GM19463 (cell line): ENCODE measurements around the gene FOLH1.
"Not testable (repeated sequence)": the region's sequence is repeated elsewhere in the genome, so short reads cannot be mapped to it uniquely, and the experiment has no call there.

Experiments
- ATAC-seq: cut with Tn5 transposase; IDR thresholded peaks from one replicate; pipeline ENCODE4 v1.9.1; 2021; ENCODE audit warnings: mild to moderate bottlenecking, moderate library complexity; ENCODE audit not compliant: unreplicated experiment

FOLH1 gene

DNA sequence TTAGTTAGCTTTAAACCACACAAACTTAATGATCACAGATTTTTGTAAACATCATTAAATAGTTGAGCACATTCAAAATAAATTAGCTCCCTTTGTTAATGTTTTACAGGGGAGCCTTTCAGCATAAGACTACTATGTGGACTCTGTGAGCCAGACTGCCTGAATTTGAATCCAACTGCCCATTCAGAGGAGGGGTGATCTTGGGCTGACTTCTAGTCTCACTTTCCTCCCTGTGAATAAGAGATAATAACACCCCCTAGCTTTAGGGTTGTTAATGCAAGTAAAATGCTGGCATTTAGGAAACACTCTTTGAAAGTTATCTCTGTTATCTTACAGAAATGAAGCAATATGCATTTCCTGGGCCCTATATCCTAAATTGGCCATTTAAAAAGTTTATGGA, 23.6 kb downstream of the FOLH1 start:
- ATAC-seq: not testable (repeated sequence)

DNA sequence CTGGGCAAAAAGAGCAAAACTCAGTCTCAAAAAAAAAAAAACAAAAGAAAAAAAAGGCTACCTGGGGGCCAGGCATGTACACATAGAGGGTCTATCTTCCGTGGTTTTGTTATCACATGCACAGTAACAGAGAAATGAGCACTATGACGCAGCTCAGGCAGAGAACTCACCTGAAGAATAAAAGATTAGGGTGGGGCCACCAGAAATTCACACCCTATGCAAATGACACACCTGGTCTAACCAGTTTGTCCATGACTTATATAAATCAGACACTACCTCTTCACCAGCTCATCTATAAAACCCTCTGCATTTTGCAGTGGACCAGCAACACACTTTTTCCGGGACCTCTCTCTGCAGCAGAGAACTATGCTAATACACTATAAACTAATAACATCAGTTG, 30.5 kb downstream of the FOLH1 start:
- not testable (repeated sequence) for ATAC-seq

DNA sequence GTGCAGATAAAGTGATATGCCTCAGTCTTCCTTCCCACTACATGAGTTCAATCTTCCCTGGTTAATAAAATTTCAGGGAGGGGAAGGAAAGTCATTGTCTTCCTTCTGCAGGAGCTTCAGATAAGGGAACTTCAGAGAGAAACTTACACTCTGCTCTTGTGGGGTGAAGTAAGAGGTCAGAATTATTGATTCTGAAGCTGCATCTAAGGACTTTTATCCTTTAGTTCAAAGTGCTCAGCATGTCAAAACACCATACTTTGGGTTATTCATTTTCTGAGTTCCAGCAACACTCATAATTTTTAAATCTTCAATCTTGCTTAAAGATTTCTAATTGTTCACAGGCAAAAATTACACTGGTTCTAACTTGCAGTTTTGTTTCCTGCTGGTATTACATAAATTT, 33.0 kb downstream of the FOLH1 start:
- not testable (repeated sequence) for ATAC-seq

DNA sequence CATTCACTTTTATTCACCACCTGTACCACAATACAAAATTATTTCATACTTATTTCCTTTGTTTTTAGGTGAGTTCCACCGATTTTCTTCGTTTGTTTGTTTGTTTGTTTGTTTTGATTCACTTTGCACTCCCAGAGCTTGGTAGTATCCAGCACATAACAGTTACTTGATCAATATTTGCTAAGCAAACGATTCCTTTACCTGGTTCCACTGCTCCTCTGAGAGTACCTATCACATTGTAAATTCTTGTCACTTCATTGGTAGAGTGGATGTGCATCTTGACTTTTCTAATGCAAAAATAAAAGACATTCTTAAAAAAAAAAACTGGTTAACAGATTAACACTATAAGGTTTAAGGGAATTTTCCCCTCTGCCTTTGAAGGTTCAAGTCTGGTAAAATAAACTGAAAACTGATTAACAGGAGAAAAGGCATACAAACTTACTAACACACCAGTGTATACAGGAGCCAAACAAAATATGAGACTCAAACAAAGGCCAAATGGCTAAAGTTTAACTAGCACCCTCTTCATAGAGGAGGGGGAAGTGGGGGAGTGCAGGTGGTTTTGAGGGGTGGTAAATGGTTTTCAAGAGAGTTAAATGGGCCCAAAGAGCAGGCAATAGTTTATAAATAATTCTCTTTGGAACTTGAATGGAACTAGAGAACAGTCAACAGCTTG, 33.6 kb downstream of the FOLH1 start:
- not testable (repeated sequence) for ATAC-seq

DNA sequence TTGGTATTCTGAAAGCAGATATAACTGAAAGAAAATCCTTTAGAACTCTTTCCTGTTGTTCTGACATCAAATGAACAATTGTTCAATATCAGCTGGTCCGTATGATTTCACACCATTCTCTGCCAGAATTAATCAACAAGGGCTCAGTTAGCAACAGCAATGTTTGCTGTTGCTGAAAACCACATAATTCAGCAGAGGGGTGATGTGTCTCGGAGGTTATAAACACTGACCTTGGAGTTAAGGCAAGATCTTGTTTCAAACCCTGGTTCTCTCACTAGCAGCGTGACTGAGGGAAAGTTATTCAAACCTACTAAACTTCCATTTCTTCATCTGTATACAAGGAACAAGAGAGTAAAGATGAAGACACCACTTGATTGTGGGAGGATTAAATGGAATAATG, 36.8 kb downstream of the FOLH1 start:
- ATAC-seq: not testable (repeated sequence)

DNA sequence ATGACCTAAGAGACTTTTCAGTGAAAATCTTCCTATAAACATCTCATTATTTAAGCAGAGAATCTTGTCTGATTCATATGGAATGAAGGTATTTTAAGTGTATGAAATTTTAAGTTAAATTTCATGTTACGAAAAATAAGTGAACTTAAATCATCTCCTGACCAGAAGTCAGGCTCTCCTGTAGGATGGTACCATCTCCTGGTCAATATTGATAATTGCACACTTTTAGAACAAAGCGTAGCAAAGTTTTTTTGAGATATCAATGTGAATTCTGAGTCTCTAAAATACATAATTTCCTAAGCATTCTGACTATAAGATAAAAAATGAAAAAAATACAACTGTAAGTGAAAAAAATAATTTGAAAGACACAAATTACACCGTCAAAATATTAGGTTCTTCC, 38.8 kb downstream of the FOLH1 start:
- ATAC-seq: not testable (repeated sequence)

DNA sequence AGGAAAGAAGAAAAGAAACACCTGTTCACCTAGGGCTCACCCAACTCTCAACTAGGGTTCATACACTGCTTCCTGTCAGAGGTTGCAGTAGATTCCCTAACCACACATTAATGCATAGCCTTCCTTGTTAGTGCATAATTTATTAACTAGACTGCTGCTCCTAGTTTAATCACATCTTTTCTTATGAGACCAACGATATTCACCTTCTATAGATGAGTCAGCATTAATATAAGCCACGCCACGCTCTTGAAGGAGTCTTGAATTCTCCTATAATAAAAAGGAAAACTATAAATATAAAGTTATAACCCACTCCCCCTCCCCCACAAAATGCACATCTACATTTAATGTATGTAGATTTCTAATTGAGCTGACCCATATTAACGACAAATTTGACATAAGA, 39.4 kb downstream of the FOLH1 start:
- not testable (repeated sequence) for ATAC-seq

DNA sequence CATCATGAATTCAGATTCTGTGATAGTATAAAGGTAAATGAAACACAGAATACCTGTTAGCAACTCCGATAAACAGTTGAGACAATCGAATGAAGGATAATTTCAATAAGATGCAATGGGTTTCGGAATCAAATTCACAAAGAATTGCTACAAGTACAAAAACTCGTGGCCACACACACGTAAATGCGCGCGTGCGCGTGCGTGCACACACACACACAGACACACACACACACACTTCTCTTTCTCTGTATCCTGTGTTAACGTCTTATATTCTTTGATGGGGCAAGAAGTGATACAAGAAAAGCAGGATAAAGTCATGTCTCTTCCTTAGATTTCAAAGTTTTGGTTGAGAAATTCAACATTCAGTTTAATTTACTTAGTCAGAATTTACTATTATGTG, 57.2 kb downstream of the FOLH1 start:
- ATAC-seq: no peak

DNA sequence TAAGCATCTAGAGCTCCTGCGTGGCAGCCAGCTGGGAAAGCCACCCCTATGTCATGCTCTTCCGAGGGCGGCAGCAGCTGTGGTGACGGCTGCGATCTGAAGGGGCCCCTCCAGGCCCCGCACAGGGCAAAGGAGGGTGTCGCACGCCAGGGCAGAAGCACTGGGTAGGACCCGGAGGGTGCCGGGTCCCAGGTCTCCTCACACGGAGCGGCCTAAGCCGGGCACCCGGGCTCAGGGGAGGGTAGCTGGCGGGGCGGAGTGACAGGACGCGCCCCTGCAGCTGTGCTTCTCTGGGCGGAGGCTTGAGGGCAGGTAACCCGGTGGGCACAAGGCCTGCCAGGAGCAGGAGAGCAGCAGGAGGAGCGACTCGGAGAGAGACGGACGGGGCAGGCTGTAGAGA, 106.0 kb downstream of the FOLH1 start:
- ATAC-seq: not testable (repeated sequence)
